MCF 10A (cell line): ENCODE measurements around the gene ST7L. TPM values are rescaled to one million over a fixed set of nuclear protein-coding genes. Genes with fewer than 3 reads are reported as not detected.

Experiments used
- BruUV-seq: library from RNA; stranded (reverse); fragments of 400-500 nt; replicated peaks from 2 replicates; lab custom pipeline; 2021; lab: Mats Ljungman, UMichigan
- CTCF ChIA-PET: fragments of 300-600 bp; sonication (Branson Sonifier 250); formaldehyde crosslinking; extraction: SDS; loops from one replicate; lab custom pipeline; 2021; ENCODE audit warnings: antibody characterized with exemption, inconsistent platforms; lab: Yijun Ruan, JAX
- POLR2A ChIA-PET: fragments of 300-600, 350-650 bp; sonication (Branson Sonifier 250); formaldehyde crosslinking; extraction: SDS; loops from one replicate; lab custom pipeline; 2020; ENCODE audit warnings: antibody characterized with exemption, inconsistent platforms; lab: Yijun Ruan, JAX
- DNase-seq: peaks from one replicate; pipeline ENCODE4 v3.0.0-alpha.2; 2018; ENCODE audit not compliant: unreplicated experiment
- H3K27ac Mint-ChIP-seq: one replicate; pipeline ENCODE4 v1.8.0; 2022; ENCODE audit warnings: mild to moderate bottlenecking, low read depth, mixed read lengths; ENCODE audit not compliant: unreplicated experiment
- H3K27me3 Mint-ChIP-seq: one replicate; pipeline ENCODE4 v1.8.0; 2022; ENCODE audit warnings: mixed read lengths; ENCODE audit not compliant: insufficient read depth, unreplicated experiment
- H3K36me3 Mint-ChIP-seq: one replicate; pipeline ENCODE4 v1.8.0; 2022; ENCODE audit warnings: mild to moderate bottlenecking, moderate library complexity, mixed read lengths; ENCODE audit not compliant: insufficient read depth, unreplicated experiment
- H3K4me1 Mint-ChIP-seq: one replicate; pipeline ENCODE4 v1.8.0; 2022; ENCODE audit warnings: mixed read lengths; ENCODE audit not compliant: insufficient read depth, unreplicated experiment
- H3K4me3 Mint-ChIP-seq: one replicate; pipeline ENCODE4 v1.8.0; 2022; ENCODE audit warnings: mild to moderate bottlenecking, moderate library complexity, mixed read lengths; ENCODE audit not compliant: unreplicated experiment
- H3K9me3 Mint-ChIP-seq: one replicate; pipeline ENCODE4 v1.8.0; 2022; ENCODE audit warnings: mixed read lengths; ENCODE audit not compliant: unreplicated experiment
- intact Hi-C: fragments of 100-400 bp; cut with micrococcal nuclease; formaldehyde crosslinking; loops from 2 replicates; pipeline ENCODE4 v1.14.1; 2022
- total RNA-seq: library from RNA; stranded (reverse); gene quantifications from 2 replicates; pipeline ENCODE4 v1.2.3, GENCODE V29; 2022
- TF ChIP-seq, protein P1 (sequence below): fragments of 200-600 bp; IDR thresholded peaks from one replicate; pipeline ENCODE4 v1.8.0; 2022; ENCODE audit warnings: antibody characterized with exemption, mild to moderate bottlenecking; ENCODE audit not compliant: unreplicated experiment

Gene ST7L
- total RNA-seq, 1 experiment from 2014 or later, result 25.5 TPM

DNA sequence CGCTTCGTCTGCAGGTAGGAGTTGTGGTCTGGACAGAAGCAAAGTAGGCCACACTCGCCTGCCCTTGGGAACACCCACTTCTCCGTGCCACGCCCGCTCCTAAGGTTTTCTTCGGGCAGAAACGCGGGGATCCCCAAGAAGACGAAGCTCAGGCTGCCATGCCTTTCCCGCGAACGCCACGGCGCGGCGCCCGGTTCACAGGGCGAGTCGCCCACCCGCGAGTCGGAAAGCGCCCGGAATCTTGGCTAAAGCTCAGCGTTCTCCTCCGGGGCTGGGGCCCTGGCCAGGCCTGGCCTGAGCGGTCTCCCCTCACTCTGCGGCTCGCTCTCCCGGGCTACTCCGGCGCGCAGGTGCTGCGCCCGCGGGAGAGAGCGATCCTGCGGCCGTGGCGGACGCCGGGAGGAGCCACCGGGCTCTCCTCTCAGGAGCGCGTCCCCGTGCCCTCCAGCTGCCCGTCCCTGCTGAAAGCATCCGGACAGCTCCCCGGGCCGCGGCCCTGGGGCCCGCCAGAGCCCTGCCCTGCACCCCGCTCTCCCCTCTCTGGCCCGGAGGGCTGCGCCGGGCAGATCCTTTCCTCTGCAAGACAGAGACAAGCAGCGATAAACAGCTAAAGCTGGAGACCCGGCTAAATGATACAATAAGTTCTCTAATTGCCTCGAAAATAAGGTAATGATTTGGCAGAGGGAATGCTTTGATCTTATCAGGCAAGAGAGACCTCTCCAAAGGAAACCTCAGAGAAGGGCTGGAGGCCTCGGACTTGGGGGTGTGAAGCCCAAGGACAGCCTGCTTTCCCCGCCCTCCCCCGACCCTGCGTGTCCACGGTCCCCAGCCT, 116.9 kb downstream of the ST7L start:
- intact Hi-C loops, result loop anchor here (1.0 kb wide), 2 partner anchors 112 to 205 kb away; partner anchors contain the start of gene RHOC
- no TSS peak for BruUV-seq
- ChIA-PET POLR2A (interaction anchor here (0.7 to 1.5 kb wide), 6 partner anchors 21 to 1995 kb away, joined by 3 to 4 read pairs (median 3); partner anchors contain the start of gene CTTNBP2NL), CTCF (interaction anchor here (0.6 to 1.9 kb wide), 21 partner anchors 9 to 1828 kb away, joined by 3 to 10 read pairs (median 4); partner anchors contain the start of gene PPM1J)
- Mint-ChIP-seq H3K36me3 (no peaks in the 10 kb centered on the region), H3K9me3 (no peaks in the 10 kb centered on the region), H3K27ac (no peak overlapping the region), H3K27me3 (peaks cover 23% of the 10 kb centered on the region), H3K4me1 (no peaks in the 10 kb centered on the region), H3K4me3 (peak overlapping the region; percentile 65)
- TF ChIP-seq, protein P1, sequence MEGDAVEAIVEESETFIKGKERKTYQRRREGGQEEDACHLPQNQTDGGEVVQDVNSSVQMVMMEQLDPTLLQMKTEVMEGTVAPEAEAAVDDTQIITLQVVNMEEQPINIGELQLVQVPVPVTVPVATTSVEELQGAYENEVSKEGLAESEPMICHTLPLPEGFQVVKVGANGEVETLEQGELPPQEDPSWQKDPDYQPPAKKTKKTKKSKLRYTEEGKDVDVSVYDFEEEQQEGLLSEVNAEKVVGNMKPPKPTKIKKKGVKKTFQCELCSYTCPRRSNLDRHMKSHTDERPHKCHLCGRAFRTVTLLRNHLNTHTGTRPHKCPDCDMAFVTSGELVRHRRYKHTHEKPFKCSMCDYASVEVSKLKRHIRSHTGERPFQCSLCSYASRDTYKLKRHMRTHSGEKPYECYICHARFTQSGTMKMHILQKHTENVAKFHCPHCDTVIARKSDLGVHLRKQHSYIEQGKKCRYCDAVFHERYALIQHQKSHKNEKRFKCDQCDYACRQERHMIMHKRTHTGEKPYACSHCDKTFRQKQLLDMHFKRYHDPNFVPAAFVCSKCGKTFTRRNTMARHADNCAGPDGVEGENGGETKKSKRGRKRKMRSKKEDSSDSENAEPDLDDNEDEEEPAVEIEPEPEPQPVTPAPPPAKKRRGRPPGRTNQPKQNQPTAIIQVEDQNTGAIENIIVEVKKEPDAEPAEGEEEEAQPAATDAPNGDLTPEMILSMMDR, result peak; percentile 56
- DNase-seq, result peak; percentile 69

DNA sequence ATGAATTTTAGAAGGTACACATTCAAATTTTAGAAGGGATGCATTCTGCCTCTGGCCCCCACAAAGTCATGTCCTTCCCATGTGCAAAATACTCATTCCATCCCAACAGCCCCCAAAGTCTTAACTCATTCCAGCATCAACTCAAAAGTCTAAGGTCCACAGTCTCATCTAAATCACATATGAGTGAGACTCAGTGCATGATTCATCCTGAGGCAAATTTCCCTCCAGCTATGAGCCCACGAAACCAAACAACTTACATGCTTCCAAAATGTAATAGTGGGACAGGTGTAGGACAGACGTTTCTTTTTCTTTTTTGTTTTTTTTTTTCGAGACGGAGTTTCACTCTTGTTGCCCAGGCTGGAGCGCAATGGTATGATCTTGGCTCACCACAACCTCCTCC, 122.7 kb downstream of the ST7L start:
- no peaks in the 10 kb centered on the region for H3K4me1 Mint-ChIP-seq
- no peak overlapping the region for H3K27ac Mint-ChIP-seq
- no peaks in the 10 kb centered on the region for H3K27me3 Mint-ChIP-seq
- POLR2A ChIA-PET, result interaction anchor here (1.1 kb wide), 1 partner anchor 9 kb away, joined by 3 read pairs; no protein-coding TSS in a partner anchor
- BruUV-seq, result no TSS peak
- no peak for DNase-seq
- H3K9me3 Mint-ChIP-seq, result no peaks in the 10 kb centered on the region
- CTCF ChIA-PET, result no interaction called here
- intact Hi-C loops, result no loop called here
- H3K4me3 Mint-ChIP-seq, result no peak overlapping the region
- TF ChIP-seq, protein P1, result no peak
- no peaks in the 10 kb centered on the region for H3K36me3 Mint-ChIP-seq

DNA sequence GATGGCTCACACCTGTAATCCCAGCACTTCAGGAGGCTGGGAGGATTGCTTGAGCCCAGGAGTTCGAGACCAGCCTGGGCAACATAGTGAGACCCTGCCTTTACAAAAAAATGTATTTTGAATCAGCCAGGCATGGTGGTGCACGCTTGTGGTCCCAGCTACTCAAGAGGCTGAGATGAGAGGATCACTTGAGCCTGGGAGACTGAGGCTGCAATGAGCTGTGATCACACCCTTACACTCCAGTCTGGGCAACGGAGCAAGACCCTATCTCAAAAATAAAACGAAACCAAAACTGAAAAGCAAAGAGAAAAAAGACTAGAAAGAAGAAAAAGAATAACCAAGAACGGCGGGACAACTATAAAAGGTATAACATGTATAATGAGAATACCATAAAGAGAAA, 125.6 kb downstream of the ST7L start:
- intact Hi-C loops, result no loop called here
- TF ChIP-seq, protein P1, result no peak
- POLR2A ChIA-PET, result no interaction called here
- DNase-seq, result no peak
- no peaks in the 10 kb centered on the region for H3K9me3 Mint-ChIP-seq
- BruUV-seq, result no TSS peak
- no peak overlapping the region for H3K27ac Mint-ChIP-seq
- no peak overlapping the region for H3K4me3 Mint-ChIP-seq
- H3K4me1 Mint-ChIP-seq, result no peaks in the 10 kb centered on the region
- H3K36me3 Mint-ChIP-seq, result no peaks in the 10 kb centered on the region
- CTCF ChIA-PET, result interaction anchor here (0.9 kb wide), 1 partner anchor 27 kb away, joined by 3 read pairs; no protein-coding TSS in a partner anchor
- H3K27me3 Mint-ChIP-seq, result no peaks in the 10 kb centered on the region

DNA sequence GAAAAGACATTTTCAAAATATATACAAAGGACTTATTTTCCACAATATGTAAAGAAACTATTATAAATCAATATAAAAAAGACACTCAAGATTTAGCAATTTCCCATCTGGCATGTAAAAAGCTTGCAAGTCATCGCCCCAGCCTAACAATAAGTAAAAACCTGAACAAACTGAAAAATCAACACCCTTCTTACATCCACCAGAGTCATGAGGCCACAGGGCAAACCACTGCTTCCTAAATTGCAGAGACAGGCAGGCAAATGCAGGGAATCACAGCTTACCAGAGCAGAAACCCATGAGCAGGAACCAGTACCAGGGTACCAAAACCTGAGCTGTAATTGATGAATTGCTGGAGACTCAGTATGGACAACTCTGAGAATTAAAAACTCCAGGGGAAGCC, 126.9 kb downstream of the ST7L start:
- no TSS peak for BruUV-seq
- ChIA-PET POLR2A (interaction anchor here (0.9 kb wide), 1 partner anchor 98 kb away, joined by 3 read pairs; no protein-coding TSS in a partner anchor), CTCF (interaction anchor here (1.7 kb wide), 1 partner anchor 122 kb away, joined by 5 read pairs; no protein-coding TSS in a partner anchor)
- no peak for DNase-seq
- TF ChIP-seq, protein P1, result no peak
- Mint-ChIP-seq H3K4me1 (no peaks in the 10 kb centered on the region), H3K27ac (no peak overlapping the region), H3K27me3 (no peaks in the 10 kb centered on the region), H3K4me3 (no peak overlapping the region), H3K9me3 (no peaks in the 10 kb centered on the region), H3K36me3 (no peaks in the 10 kb centered on the region)
- intact Hi-C loops, result no loop called here
